Stimulated activated naive CD4-positive, alpha-beta T cell treated with Interleukin-2 at 50 U/mL for 16 hours (primary cell): ENCODE data around the gene CHI3L1.

Experiments used
- DNase-seq: peaks from one replicate; lab custom pipeline; 2025; lab: John Stamatoyannopoulos, UW

CHI3L1 gene

GRCh38 chr1:203150511-203151297, 35.8 kb downstream of the CHI3L1 start:
- no peak for DNase-seq

GRCh38 chr1:203149188-203149840, 37.2 kb downstream of the CHI3L1 start:
- DNase-seq, result no peak

GRCh38 chr1:203148579-203148978, 37.9 kb downstream of the CHI3L1 start:
- DNase-seq, result no peak

GRCh38 chr1:203148127-203148526, 38.4 kb downstream of the CHI3L1 start:
- DNase-seq, result no peak

- DNase-seq, result no peak
These were observed 39.1 kb downstream of the CHI3L1 start for GRCh38 chr1:203147376-203147775.

- DNase-seq, result no peak
These were observed 40.0 kb downstream of the CHI3L1 start for GRCh38 chr1:203146537-203146936.

- no peak for DNase-seq
These were observed 40.5 kb downstream of the CHI3L1 start for GRCh38 chr1:203146042-203146369.

- DNase-seq, result no peak
These were observed 41.0 kb downstream of the CHI3L1 start for GRCh38 chr1:203145321-203146041.

- DNase-seq, result no peak
These were observed 41.8 kb downstream of the CHI3L1 start for GRCh38 chr1:203144661-203145060.

GRCh38 chr1:203143641-203144040, 42.9 kb downstream of the CHI3L1 start:
- no peak for DNase-seq

- no peak for DNase-seq
These were observed 43.7 kb downstream of the CHI3L1 start for GRCh38 chr1:203142684-203143408.

- DNase-seq, result no peak
These were observed 44.4 kb downstream of the CHI3L1 start for GRCh38 chr1:203142124-203142523.

- no peak for DNase-seq
These were observed 45.6 kb downstream of the CHI3L1 start for GRCh38 chr1:203140743-203141520.

GRCh38 chr1:203139976-203140475, 46.5 kb downstream of the CHI3L1 start:
- DNase-seq, result no peak

GRCh38 chr1:203138066-203138465, 48.4 kb downstream of the CHI3L1 start:
- no peak for DNase-seq

GRCh38 chr1:203137324-203137723, 49.2 kb downstream of the CHI3L1 start:
- DNase-seq, result no peak

- DNase-seq, result no peak
These were observed 50.0 kb downstream of the CHI3L1 start for GRCh38 chr1:203136409-203137042.

GRCh38 chr1:203135636-203136305, 50.7 kb downstream of the CHI3L1 start:
- DNase-seq, result no peak

- DNase-seq, result no peak
These were observed 52.4 kb downstream of the CHI3L1 start for GRCh38 chr1:203133970-203134725.
